Choroid plexus epithelial cell (primary cell): ENCODE data around the gene PHLPP1.
A peak's percentile ranks its signal among the peaks of the same experiment; 100 is the strongest.

Experiments
- DNase-seq: peaks from one replicate; pipeline ENCODE4 v3.0.0-alpha.2; 2010; ENCODE audit warnings: low read depth
- H3K4me3 ChIP-seq: 2 replicates; pipeline ENCODE4 v1.5.1; 2011; ENCODE audit warnings: low read depth, mild to moderate bottlenecking, control low read depth, low read length, moderate library complexity
- TF ChIP-seq, protein P1 (sequence below): conservative IDR thresholded peaks from 2 replicates; pipeline ENCODE4 v1.5.1; 2011; ENCODE audit warnings: low read depth, mild to moderate bottlenecking, control low read depth, inconsistent platforms, low read length, moderate library complexity

PHLPP1 gene

DNA sequence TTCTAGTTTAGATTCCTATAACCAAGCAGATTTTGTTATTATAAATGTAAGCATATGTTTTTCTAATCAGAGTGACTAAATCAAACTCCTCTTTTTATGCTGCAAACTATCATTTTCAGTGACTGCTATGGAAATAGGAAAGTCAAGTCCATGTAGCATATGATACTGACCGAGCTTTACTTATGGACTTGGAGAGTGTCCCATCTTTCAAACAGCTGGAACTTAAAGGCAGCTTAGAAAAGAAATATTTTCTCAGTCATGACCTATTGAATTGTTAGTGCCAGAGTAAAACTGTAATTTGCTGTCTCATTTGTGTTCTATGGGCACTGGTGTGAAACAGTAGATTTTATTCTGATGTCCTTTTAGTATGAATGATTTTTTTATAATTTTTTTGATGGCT, 76.7 kb downstream of the PHLPP1 start:
- no peak overlapping the region for H3K4me3 ChIP-seq
- TF ChIP-seq, protein P1, sequence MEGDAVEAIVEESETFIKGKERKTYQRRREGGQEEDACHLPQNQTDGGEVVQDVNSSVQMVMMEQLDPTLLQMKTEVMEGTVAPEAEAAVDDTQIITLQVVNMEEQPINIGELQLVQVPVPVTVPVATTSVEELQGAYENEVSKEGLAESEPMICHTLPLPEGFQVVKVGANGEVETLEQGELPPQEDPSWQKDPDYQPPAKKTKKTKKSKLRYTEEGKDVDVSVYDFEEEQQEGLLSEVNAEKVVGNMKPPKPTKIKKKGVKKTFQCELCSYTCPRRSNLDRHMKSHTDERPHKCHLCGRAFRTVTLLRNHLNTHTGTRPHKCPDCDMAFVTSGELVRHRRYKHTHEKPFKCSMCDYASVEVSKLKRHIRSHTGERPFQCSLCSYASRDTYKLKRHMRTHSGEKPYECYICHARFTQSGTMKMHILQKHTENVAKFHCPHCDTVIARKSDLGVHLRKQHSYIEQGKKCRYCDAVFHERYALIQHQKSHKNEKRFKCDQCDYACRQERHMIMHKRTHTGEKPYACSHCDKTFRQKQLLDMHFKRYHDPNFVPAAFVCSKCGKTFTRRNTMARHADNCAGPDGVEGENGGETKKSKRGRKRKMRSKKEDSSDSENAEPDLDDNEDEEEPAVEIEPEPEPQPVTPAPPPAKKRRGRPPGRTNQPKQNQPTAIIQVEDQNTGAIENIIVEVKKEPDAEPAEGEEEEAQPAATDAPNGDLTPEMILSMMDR = no peak
- DNase-seq = no peak

DNA sequence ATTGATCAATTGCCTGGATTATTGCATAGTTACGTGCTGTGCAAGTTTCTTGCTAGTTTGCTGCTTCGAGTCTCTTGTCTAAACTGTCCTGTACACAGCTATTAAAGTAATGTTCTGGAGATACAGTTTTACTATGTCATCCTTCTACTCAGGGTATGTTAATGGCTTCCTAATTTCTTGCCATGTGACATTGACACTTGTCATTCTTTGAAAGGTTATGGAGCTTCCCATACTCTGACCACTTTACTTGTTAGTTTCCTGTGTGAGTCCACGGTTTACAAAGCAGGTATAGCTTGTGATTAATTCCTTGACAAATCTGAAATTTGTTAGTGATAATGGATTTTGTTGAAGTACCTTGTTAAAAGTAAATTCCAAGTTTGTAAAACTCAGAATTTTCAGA, 80.5 kb downstream of the PHLPP1 start:
- DNase-seq = no peak
- no peak overlapping the region for H3K4me3 ChIP-seq
- TF ChIP-seq, protein P1 = no peak

GRCh38 chr18:62796216-62796621, 80.9 kb downstream of the PHLPP1 start:
- DNase-seq = no peak

GRCh38 chr18:62797329-62797728, 82.0 kb downstream of the PHLPP1 start:
- no peak for DNase-seq
- TF ChIP-seq, protein P1 = no peak
- no peak overlapping the region for H3K4me3 ChIP-seq

More at GRCh38 chr18:62796216-62796621, 80.9 kb downstream of the PHLPP1 start:
- no peak overlapping the region for H3K4me3 ChIP-seq
- TF ChIP-seq, protein P1 = no peak

DNA sequence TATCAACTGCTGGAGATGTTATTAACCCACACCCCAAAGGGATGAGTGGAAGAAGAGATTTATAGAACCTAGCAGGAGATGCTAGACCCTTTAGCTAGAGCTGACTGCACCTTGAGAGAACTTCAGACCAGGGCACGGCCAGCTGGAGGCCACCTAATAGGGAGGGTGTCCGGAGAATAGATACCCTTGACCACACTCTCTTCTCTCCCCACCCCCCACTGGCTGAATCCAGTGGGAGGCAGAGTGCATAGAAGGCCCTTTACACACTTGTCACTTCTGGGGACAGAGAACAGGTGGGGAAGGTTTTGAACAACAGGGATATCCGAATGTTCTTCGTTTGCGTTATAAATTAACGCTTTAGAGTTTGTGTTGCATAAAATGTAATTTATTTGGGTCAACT, 84.6 kb downstream of the PHLPP1 start:
- no peak overlapping the region for H3K4me3 ChIP-seq
- TF ChIP-seq, protein P1 = no peak
- DNase-seq = no peak

GRCh38 chr18:62802523-62802922, 87.2 kb downstream of the PHLPP1 start:
- H3K4me3 ChIP-seq = no peak overlapping the region
- DNase-seq = peak; percentile 55
- TF ChIP-seq, protein P1 = peak; percentile 51

DNA sequence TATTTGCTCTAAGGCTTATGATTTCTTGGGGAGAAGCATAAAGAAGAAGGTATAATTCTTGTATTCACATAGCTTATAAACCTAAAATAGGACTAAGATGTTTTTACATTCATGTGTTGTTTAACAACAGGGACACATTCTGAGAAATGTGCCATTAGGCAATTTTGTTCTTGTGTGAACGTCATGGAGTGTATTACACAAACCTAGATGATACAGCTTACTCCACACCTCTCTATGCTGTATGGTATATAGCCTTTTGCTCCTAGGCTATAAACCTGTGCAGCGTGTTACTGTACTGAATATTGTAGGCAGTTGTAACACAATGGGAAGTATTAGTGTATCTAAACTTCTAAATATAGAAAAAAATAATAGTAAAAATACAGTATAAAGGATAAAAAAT, 92.1 kb downstream of the PHLPP1 start:
- TF ChIP-seq, protein P1 = no peak
- DNase-seq = no peak
- H3K4me3 ChIP-seq = no peak overlapping the region
